Measurements from ENCODE around the gene LRRC4C.

Gene LRRC4C

GRCh38 chr11:41346042-41346441, 113.4 kb downstream of the LRRC4C start:
- Histone ChIP-seq H3K9ac (ENCODE audit: low read length) (no peak overlapping the region), H3K4me3 (ENCODE audit: low read depth, low read length, poor library complexity, severe bottlenecking) (no peak overlapping the region), H4K20me1 (ENCODE audit: insufficient read depth, low read length) (no peaks in the 10 kb centered on the region), H3K79me2 (ENCODE audit: insufficient read depth, low read length) (no peaks in the 10 kb centered on the region), H3K36me3 (ENCODE audit: insufficient read depth, low read length) (no peaks in the 10 kb centered on the region), H3K9me3 (ENCODE audit: low read length) (no peaks in the 10 kb centered on the region), H2AFZ (ENCODE audit: low read length) (no peak overlapping the region), H3K9me2 (ENCODE audit: low read depth, low read length) (no peaks in the 10 kb centered on the region), H3K27me3 (ENCODE audit: insufficient read depth, low read length) (no peaks in the 10 kb centered on the region), H3K4me1 (ENCODE audit: insufficient read depth, low read length, severe bottlenecking) (no peaks in the 10 kb centered on the region), H3K27ac (ENCODE audit: low read depth, low read length, poor library complexity, severe bottlenecking) (no peak overlapping the region), H3F3A (ENCODE audit: insufficient read depth, low read length) (no peaks in the 10 kb centered on the region), H3K4me2 (ENCODE audit: low read length) (no peak overlapping the region)
- TF ChIP-seq EZH2 (IDR thresholded peaks at IDR 0.05; ENCODE audit: borderline replicate concordance, low read length) (no peak), CTCF (IDR thresholded peaks at IDR 0.05; ENCODE audit: low read length) (no peak)

GRCh38 chr11:41334007-41334933, 125.2 kb downstream of the LRRC4C start:
- no peaks in the 10 kb centered on the region for H3K9me2 ChIP-seq (ENCODE audit: low read depth, low read length)
- no peaks in the 10 kb centered on the region for H3K4me1 ChIP-seq (ENCODE audit: insufficient read depth, low read length, severe bottlenecking)
- H3F3A ChIP-seq (ENCODE audit: insufficient read depth, low read length), result no peaks in the 10 kb centered on the region
- no peak overlapping the region for H3K4me2 ChIP-seq (ENCODE audit: low read length)
- no peak overlapping the region for H3K9ac ChIP-seq (ENCODE audit: low read length)
- H3K27ac ChIP-seq (ENCODE audit: low read depth, low read length, poor library complexity, severe bottlenecking), result no peak overlapping the region
- no peaks in the 10 kb centered on the region for H3K27me3 ChIP-seq (ENCODE audit: insufficient read depth, low read length)
- H2AFZ ChIP-seq (ENCODE audit: low read length), result no peak overlapping the region
- no peaks in the 10 kb centered on the region for H3K36me3 ChIP-seq (ENCODE audit: insufficient read depth, low read length)
- TF ChIP-seq EZH2 (IDR thresholded peaks at IDR 0.05; ENCODE audit: borderline replicate concordance, low read length) (no peak), CTCF (IDR thresholded peaks at IDR 0.05; ENCODE audit: low read length) (no peak)
- no peaks in the 10 kb centered on the region for H3K79me2 ChIP-seq (ENCODE audit: insufficient read depth, low read length)
- no peaks in the 10 kb centered on the region for H3K9me3 ChIP-seq (ENCODE audit: low read length)
- H4K20me1 ChIP-seq (ENCODE audit: insufficient read depth, low read length), result no peaks in the 10 kb centered on the region
- H3K4me3 ChIP-seq (ENCODE audit: low read depth, low read length, poor library complexity, severe bottlenecking), result no peak overlapping the region

DNA sequence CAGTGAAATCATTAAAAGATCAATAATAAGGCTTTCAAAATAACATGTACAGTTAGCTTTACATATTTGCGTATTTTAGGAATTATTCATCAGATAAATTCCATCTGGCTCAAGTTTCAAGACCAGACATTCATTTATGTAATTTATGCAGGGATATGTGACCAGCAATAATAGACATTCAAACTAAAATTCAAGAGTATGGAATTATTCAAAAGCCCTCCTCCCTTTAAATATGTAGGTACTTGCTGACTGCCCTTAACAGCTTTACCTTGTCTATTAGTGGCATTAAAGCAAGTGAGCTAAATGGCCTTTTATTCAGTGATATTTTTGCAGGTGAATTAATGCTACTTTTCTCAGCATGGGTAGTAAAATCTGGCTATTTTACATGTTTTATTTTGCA, 126.1 kb downstream of the LRRC4C start:
- no peaks in the 10 kb centered on the region for H3K4me1 ChIP-seq (ENCODE audit: insufficient read depth, low read length, severe bottlenecking)
- no peaks in the 10 kb centered on the region for H3F3A ChIP-seq (ENCODE audit: insufficient read depth, low read length)
- no peaks in the 10 kb centered on the region for H3K9me2 ChIP-seq (ENCODE audit: low read depth, low read length)
- H3K27ac ChIP-seq (ENCODE audit: low read depth, low read length, poor library complexity, severe bottlenecking), result no peak overlapping the region
- H3K9me3 ChIP-seq (ENCODE audit: low read length), result no peaks in the 10 kb centered on the region
- no peaks in the 10 kb centered on the region for H3K27me3 ChIP-seq (ENCODE audit: insufficient read depth, low read length)
- TF ChIP-seq CTCF (IDR thresholded peaks at IDR 0.05; ENCODE audit: low read length) (no peak), EZH2 (IDR thresholded peaks at IDR 0.05; ENCODE audit: borderline replicate concordance, low read length) (no peak)
- no peak overlapping the region for H3K9ac ChIP-seq (ENCODE audit: low read length)
- no peaks in the 10 kb centered on the region for H4K20me1 ChIP-seq (ENCODE audit: insufficient read depth, low read length)
- H3K4me2 ChIP-seq (ENCODE audit: low read length), result no peak overlapping the region
- H2AFZ ChIP-seq (ENCODE audit: low read length), result no peak overlapping the region
- H3K79me2 ChIP-seq (ENCODE audit: insufficient read depth, low read length), result no peaks in the 10 kb centered on the region
- no peaks in the 10 kb centered on the region for H3K36me3 ChIP-seq (ENCODE audit: insufficient read depth, low read length)
- H3K4me3 ChIP-seq (ENCODE audit: low read depth, low read length, poor library complexity, severe bottlenecking), result no peak overlapping the region

All from OCI-LY1 (cell line).